Keratinocyte (primary cell): ENCODE data around the gene AIRE. TPM values are rescaled to one million over a fixed set of nuclear protein-coding genes. Genes with fewer than 3 reads are reported as not detected.

Experiments used
- DNase-seq: peaks from one replicate; pipeline ENCODE4 v3.0.0-alpha.2; 2011; ENCODE audit warnings: low read depth, missing footprints, low spot score
- FAIRE-seq: peaks from 2 replicates; lab custom pipeline; 2011; peaks lifted over from hg19 to GRCh38; lab: Jason Lieb, UNC
- H2AFZ ChIP-seq: 2 replicates; pipeline ENCODE4 v1.6.0; 2012; ENCODE audit warnings: low read length, control low read depth, inconsistent platforms; ENCODE audit not compliant: control insufficient read depth
- H3K27ac ChIP-seq: 2 replicates; pipeline ENCODE4 v1.5.1; 2011; ENCODE audit warnings: low read length; ENCODE audit not compliant: control insufficient read depth, insufficient read depth
- H3K27me3 ChIP-seq: 3 replicates; pipeline ENCODE4 v1.6.0; 2011; ENCODE audit warnings: low read length; ENCODE audit not compliant: control insufficient read depth, insufficient read depth; ENCODE audit errors: extremely low read depth
- H3K36me3 ChIP-seq, 2 experiments: 2 replicates in 1 of 2; 3 replicates in 1 of 2; pipeline ENCODE4 v1.5.1; 2011; ENCODE audit warnings: low read length in 2 of 2, mild to moderate bottlenecking in 1 of 2; ENCODE audit not compliant: control insufficient read depth in 2 of 2, insufficient read depth in 2 of 2; ENCODE audit errors: extremely low read depth in 1 of 2
- H3K4me1 ChIP-seq: 3 replicates; pipeline ENCODE4 v1.5.1; 2011; ENCODE audit warnings: low read length; ENCODE audit not compliant: control insufficient read depth, insufficient read depth; ENCODE audit errors: extremely low read depth
- H3K4me2 ChIP-seq: 3 replicates; pipeline ENCODE4 v1.6.0; 2011; ENCODE audit warnings: low read depth, low read length; ENCODE audit not compliant: control insufficient read depth, insufficient read depth; ENCODE audit errors: extremely low read depth
- H3K4me3 ChIP-seq, 3 experiments: fragments of 200-600 bp in 1 of 3; sonication (generic) in 1 of 3; 2 replicates in 2 of 3; 3 replicates in 1 of 3; pipeline ENCODE4 v1.5.1; 2011 to 2016; ENCODE audit warnings: low read length in 3 of 3, mild to moderate bottlenecking in 3 of 3, control low read depth in 2 of 3, inconsistent platforms in 1 of 3, low read depth in 1 of 3, mixed read lengths in 1 of 3, mixed run types in 1 of 3, moderate library complexity in 1 of 3; ENCODE audit not compliant: control insufficient read depth in 2 of 3, insufficient read depth in 2 of 3; ENCODE audit errors: extremely low read depth in 1 of 3
- H3K79me2 ChIP-seq: 2 replicates; pipeline ENCODE4 v1.6.0; 2012; ENCODE audit warnings: low read length; ENCODE audit not compliant: control insufficient read depth, insufficient read depth
- H3K9ac ChIP-seq: 3 replicates; pipeline ENCODE4 v1.6.0; 2011; ENCODE audit warnings: low read length; ENCODE audit not compliant: control insufficient read depth, insufficient read depth; ENCODE audit errors: extremely low read depth
- H3K9me1 ChIP-seq: 3 replicates; pipeline ENCODE4 v1.6.0; 2011; ENCODE audit warnings: low read length; ENCODE audit not compliant: control insufficient read depth, insufficient read depth; ENCODE audit errors: extremely low read depth
- H3K9me3 ChIP-seq: 2 replicates; pipeline ENCODE4 v1.5.1; 2012; ENCODE audit warnings: low read depth, low read length; ENCODE audit not compliant: control insufficient read depth
- H4K20me1 ChIP-seq: 3 replicates; pipeline ENCODE4 v1.6.0; 2011; ENCODE audit warnings: low read length; ENCODE audit not compliant: control insufficient read depth, insufficient read depth; ENCODE audit errors: extremely low read depth
- EZH2 ChIP-seq: IDR thresholded peaks from one replicate; pipeline ENCODE4 v1.6.1; 2012; ENCODE audit warnings: inconsistent platforms, mild to moderate bottlenecking, low read length, moderate library complexity
- dilution Hi-C: fragments of 300-500 bp; cut with MboI; formaldehyde crosslinking; loops from one replicate; pipeline ENCODE4 v1.7.0; 2020; ENCODE audit warnings: low sequenced_read_pairs; ENCODE audit not compliant: extremely low pct_ligation_motif_present
- polyA plus RNA-seq, 5 experiments: library from polyadenylated mRNA; depleted of rRNA in 3 of 5; stranded (reverse) in 3 of 5; stranded (forward) in 1 of 5; unstranded in 1 of 5; fragments of >200 nt; gene quantifications; 1 replicate in 1 of 5; 2 replicates in 3 of 5; 3 replicates in 1 of 5; pipeline versions ENCODE4 v1.2.1 to v1.2.3, GENCODE V29; 2011 to 2012; ENCODE audit warnings: missing spikeins in 2 of 5, low read depth in 1 of 5, low replicate concordance in 1 of 5
- TF ChIP-seq, protein P1 (sequence below), 3 experiments: IDR thresholded peaks in 1 of 3; conservative IDR thresholded peaks in 1 of 3; optimal IDR thresholded peaks in 1 of 3; 2 replicates in 2 of 3; 3 replicates in 1 of 3; pipeline versions ENCODE3 to v1.5.1; 2011; ENCODE audit warnings: low read length in 3 of 3, mild to moderate bottlenecking in 3 of 3, moderate library complexity in 2 of 3, control low read depth in 1 of 3, inconsistent platforms in 1 of 3; ENCODE audit not compliant: insufficient read depth in 2 of 3; ENCODE audit errors: extremely low read depth in 1 of 3

AIRE gene
- polyA plus RNA-seq, 1 donor (not counting 4 experiments of a cell fraction or from before 2014, with no cell fraction given), result not detected

- H3K27ac ChIP-seq, result no peak overlapping the region
- no peak overlapping the region for H2AFZ ChIP-seq
- H3K4me1 ChIP-seq, result peaks cover 15% of the 10 kb centered on the region
- H3K36me3 ChIP-seq, result no peaks in the 10 kb centered on the region
- H3K4me2 ChIP-seq, result no peak overlapping the region
- peaks cover 21% of the 10 kb centered on the region for H3K79me2 ChIP-seq
- TF ChIP-seq EZH2, result no peak
- TF ChIP-seq, protein P1, sequence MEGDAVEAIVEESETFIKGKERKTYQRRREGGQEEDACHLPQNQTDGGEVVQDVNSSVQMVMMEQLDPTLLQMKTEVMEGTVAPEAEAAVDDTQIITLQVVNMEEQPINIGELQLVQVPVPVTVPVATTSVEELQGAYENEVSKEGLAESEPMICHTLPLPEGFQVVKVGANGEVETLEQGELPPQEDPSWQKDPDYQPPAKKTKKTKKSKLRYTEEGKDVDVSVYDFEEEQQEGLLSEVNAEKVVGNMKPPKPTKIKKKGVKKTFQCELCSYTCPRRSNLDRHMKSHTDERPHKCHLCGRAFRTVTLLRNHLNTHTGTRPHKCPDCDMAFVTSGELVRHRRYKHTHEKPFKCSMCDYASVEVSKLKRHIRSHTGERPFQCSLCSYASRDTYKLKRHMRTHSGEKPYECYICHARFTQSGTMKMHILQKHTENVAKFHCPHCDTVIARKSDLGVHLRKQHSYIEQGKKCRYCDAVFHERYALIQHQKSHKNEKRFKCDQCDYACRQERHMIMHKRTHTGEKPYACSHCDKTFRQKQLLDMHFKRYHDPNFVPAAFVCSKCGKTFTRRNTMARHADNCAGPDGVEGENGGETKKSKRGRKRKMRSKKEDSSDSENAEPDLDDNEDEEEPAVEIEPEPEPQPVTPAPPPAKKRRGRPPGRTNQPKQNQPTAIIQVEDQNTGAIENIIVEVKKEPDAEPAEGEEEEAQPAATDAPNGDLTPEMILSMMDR (optimal IDR thresholded peaks at IDR 0.05 in 1 of 3, IDR thresholded peaks at IDR 0.05 in 1 of 3, conservative IDR thresholded peaks at IDR 0.05 in 1 of 3; ENCODE audit: extremely low read depth in 1 of 3, insufficient read depth in 2 of 3, low read length in 3 of 3), result peak in 2 of 3 experiments; percentile 9 to 15
- peaks cover 9% of the 10 kb centered on the region for H3K27me3 ChIP-seq
- no peaks in the 10 kb centered on the region for H3K9me3 ChIP-seq
- H4K20me1 ChIP-seq, result peaks cover 6% of the 10 kb centered on the region
- no peak overlapping the region for H3K9ac ChIP-seq
- dilution Hi-C loops, result no loop called here
- no peak for DNase-seq
- H3K4me3 ChIP-seq, result no peak overlapping the region
- FAIRE-seq, result no peak
- H3K9me1 ChIP-seq, result no peaks in the 10 kb centered on the region
Measured at GRCh38 chr21:44298301-44298700, 12.6 kb downstream of the AIRE start.

DNA sequence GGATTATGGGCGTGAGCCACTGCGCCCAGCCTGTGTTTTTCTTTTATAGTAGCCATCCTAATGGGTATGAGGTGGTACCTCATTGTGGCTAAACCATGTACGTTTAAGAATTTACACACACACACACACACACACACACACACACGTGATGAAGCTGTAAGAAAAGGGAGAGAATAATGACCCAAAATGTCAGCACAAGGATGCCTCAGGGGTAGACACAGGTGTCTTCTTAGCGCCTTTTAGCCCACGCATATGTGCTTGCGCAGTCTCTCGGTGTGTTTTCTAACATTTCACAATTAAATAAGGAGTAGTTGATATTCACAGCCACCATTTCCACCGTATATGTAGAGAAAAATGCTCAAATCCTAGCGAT lies 13.4 kb downstream of the AIRE start:
- peak overlapping the region; percentile 71 for H2AFZ ChIP-seq
- H3K36me3 ChIP-seq, result no peaks in the 10 kb centered on the region
- peak overlapping the region; percentile 63 for H3K27ac ChIP-seq
- H3K27me3 ChIP-seq, result peaks cover 9% of the 10 kb centered on the region
- FAIRE-seq (no peak), DNase-seq (no peak)
- peaks cover 15% of the 10 kb centered on the region for H3K4me1 ChIP-seq
- TF ChIP-seq EZH2, result no peak
- TF ChIP-seq, protein P1 (optimal IDR thresholded peaks at IDR 0.05 in 1 of 3, IDR thresholded peaks at IDR 0.05 in 1 of 3, conservative IDR thresholded peaks at IDR 0.05 in 1 of 3; ENCODE audit: extremely low read depth in 1 of 3, insufficient read depth in 2 of 3, low read length in 3 of 3), result no peak
- H3K9me1 ChIP-seq, result no peaks in the 10 kb centered on the region
- H3K4me2 ChIP-seq, result peak overlapping the region; percentile 90
- no peaks in the 10 kb centered on the region for H3K9me3 ChIP-seq
- H3K79me2 ChIP-seq, result peaks cover 21% of the 10 kb centered on the region
- H3K9ac ChIP-seq, result peak overlapping the region; percentile 78
- dilution Hi-C loops, result no loop called here
- peaks cover 6% of the 10 kb centered on the region for H4K20me1 ChIP-seq
- H3K4me3 ChIP-seq, result peak overlapping the region; percentile 68 to 76 (median 68)
